GM13976 (cell line): ENCODE measurements around the gene ZFP62.

Source experiments
- DNase-seq: peaks from one replicate; pipeline ENCODE4 v3.0.0; 2012; ENCODE audit warnings: low spot score
- CTCF ChIP-seq: IDR thresholded peaks from 2 replicates; pipeline ENCODE4 v1.5.1; 2012; ENCODE audit warnings: borderline replicate concordance, mild to moderate bottlenecking; ENCODE audit not compliant: insufficient read depth; ENCODE audit errors: extremely low read depth, missing control alignments, control extremely low read depth
- in situ Hi-C: fragments of 300-500 bp; cut with MboI; formaldehyde crosslinking; loops from one replicate; pipeline ENCODE4 v1.12.0; 2022; ENCODE audit warnings: low sequenced_read_pairs, mixed read lengths, inconsistent platforms; ENCODE audit not compliant: unreplicated experiment

Gene ZFP62

GRCh38 chr5:180866985-180867384, 5.9 kb upstream of the ZFP62 start:
- in situ Hi-C loops: no loop called here
- no peak for TF ChIP-seq CTCF
- no peak for DNase-seq

- no peak for TF ChIP-seq CTCF
- in situ Hi-C loops: no loop called here
Observed at GRCh38 chr5:180865981-180866695, 5.1 kb upstream of the ZFP62 start.

GRCh38 chr5:180862645-180863044, 1.6 kb upstream of the ZFP62 start:
- in situ Hi-C loops: no loop called here
- no peak for DNase-seq
- TF ChIP-seq CTCF: no peak

More at GRCh38 chr5:180865981-180866695, 5.1 kb upstream of the ZFP62 start:
- no peak for DNase-seq

GRCh38 chr5:180860273-180860886, 696 bp downstream of the ZFP62 start:
- DNase-seq: peak; percentile 78
- peak; percentile 13 for TF ChIP-seq CTCF
- in situ Hi-C loops: no loop called here

- no peak for DNase-seq
- in situ Hi-C loops: no loop called here
- TF ChIP-seq CTCF: no peak
Observed at GRCh38 chr5:180858586-180858985, 2.5 kb downstream of the ZFP62 start.

GRCh38 chr5:180853848-180854176, 7.3 kb downstream of the ZFP62 start:
- in situ Hi-C loops: no loop called here
- no peak for TF ChIP-seq CTCF
- DNase-seq: no peak
